ENCODE data around the gene ACSL3.
"Not testable (repeated sequence)": the region's sequence is repeated elsewhere in the genome, so short reads cannot be mapped to it uniquely, and the experiment has no call there.

The ACSL3 gene

DNA sequence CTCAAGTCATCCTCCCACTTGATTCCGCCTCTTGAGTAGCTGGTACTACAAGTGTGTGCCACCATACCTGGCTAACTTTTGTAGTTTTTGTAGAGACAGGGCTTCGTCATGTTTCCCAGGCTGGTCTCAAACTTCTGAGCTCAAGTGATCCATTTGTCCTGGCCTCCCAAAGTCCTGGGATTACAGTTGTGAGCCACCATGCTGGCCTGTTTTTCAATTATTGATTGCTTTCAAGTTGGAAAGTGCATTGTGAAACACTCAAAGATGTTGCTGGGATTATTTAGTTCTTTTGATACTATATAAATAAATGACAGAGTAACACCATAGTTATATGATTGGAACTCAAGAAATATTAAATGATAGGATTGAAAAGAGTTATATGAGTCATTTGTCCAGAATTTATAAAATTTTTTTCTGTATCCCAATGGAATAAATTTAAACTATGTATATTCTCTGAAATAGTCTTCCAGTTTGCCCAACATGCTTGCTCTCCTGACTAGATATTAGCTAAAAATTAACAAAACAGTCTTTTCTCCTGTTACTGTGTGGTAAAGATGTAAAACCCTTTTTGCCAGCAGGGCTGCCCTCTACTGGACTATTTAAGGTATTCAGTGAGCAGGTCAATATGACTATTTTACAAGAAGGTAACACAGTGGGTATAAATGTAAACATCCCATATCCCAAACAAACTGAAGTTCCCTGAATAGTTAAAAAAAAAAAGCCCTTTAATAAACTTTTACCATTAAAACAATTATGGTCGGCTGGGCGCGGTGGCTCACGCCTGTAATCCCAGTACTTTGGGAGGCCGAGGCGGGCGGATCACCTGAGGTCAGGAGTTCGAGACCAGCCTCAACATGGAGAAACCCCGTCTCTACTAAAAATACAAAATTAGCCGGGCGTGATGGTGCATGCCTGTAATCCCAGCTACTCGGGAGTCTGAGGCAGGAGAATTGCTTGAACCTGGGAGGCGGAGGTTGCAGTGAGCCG, 42.7 kb downstream of the ACSL3 start:
- FAIRE-seq (no peak), DNase-seq (ENCODE audit: insufficient read length, low spot score) (no peak)
- no peak for TF ChIP-seq POLR2A (IDR thresholded peaks at IDR 0.05; ENCODE audit: low read depth, low read length)

DNA sequence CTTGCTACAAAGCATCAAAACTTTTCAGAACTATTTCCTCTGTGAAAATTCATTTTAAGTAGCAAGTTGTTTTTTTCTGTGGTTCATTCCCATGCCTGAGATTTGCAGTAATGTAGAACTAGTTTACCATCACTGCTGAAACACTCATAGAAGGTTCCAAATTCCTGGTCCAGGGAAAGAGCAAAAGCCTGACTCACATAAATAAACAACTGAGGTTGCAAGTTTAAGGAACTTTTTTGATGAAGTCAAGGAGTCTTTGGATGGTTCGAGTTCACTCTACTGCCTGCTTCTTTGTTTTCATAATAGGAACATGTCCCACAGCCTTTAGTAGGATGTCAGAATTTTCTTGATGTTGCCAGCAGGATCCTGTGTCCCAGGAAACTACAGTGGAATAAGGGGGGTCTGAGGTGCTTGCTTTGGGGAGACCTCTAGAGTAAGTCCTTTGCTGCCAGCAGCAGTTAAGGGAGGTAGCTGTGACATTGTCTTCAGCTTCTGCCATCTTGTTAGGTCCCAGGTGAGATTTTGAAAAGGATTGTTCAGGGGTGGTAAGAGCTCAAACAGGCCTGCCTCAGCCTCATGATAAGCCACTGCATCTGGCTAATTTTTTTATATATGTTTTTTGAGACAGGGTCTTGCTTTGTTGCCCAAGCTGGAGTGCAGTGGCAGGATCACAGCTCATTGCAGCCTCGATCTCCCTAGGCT, 43.9 kb downstream of the ACSL3 start:
- no peak for TF ChIP-seq POLR2A (IDR thresholded peaks at IDR 0.05; ENCODE audit: low read depth, low read length)
- FAIRE-seq, result peak; percentile 33

DNA sequence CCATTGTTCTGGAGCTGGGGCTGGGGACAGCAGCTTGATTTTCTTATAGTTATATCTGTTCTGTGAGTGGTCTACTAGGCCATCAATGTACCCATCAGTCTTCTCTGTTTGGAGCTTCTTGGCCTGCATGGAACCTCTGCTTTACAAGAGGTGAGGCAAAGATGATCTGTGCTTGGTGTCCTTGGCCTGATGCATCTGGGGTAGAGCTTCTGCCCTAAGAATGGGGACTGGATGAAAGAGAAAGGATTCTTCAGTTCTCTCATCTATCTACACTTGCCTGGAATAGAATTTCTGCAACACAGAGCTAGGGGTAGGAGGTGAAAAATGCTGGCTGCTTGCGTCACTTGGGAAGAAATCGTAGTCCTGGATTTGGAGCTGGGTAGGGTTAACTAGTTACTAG, 46.2 kb downstream of the ACSL3 start:
- TF ChIP-seq POLR2A (IDR thresholded peaks at IDR 0.05; ENCODE audit: low read depth, low read length), result no peak
- no peak for FAIRE-seq
- DNase-seq (ENCODE audit: insufficient read length, low spot score), result no peak

More for the DNA sequence above, 43.9 kb downstream of the ACSL3 start:
- peak; percentile 12 for DNase-seq (ENCODE audit: insufficient read length, low spot score)

DNA sequence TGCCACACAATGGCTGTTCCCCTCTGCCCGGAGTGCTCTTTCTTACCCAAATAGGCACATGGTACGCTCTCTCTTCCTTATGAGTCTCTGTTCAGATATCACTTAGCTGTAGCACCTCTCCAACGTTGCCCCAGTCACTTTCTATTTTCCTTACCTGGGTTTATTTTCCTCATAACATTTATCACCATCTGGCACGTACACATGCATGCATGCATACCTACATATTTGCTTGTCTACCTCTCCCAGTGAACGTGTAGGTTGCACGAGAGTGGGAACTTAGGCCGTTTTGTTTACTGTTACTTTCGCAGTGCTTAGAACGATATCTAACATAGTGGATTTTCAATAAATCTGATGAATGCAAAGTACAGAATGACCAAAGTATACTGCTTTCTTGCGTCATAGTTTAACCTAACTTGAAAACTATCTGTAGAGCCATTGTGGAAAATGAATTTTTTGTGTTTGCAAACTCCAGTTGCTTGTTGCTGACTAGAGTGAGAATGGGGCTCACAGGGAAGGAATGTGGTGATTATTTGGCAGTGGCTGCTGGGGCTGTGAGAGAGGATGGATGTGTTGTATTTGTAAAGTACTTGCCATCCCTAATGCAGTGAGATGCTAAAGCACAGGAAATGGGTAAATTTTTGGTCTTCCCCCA, 47.1 kb downstream of the ACSL3 start:
- TF ChIP-seq POLR2A (IDR thresholded peaks at IDR 0.05; ENCODE audit: low read depth, low read length), result no peak
- FAIRE-seq, result peak; percentile 6
- no peak for DNase-seq (ENCODE audit: insufficient read length, low spot score)

DNA sequence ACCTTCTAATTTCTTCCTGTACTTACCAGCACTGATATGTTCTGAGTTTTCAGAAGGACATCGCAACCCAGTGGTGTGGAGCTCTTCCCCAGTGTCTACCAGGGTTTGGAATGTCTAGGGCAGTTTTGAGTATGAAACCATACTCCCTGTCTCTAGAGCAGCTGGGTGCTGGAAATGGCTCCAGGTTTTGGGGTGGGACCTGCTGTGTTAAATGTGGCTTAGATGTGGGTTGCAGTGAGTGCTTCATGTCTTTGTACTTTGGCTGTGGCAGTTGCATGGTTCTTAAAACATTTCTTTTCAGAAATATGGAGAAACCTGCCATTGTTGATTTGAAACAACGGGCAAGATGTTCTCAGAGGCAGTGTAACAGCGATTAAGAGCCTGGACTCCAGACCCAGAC, 48.5 kb downstream of the ACSL3 start:
- TF ChIP-seq POLR2A (IDR thresholded peaks at IDR 0.05; ENCODE audit: low read depth, low read length), result no peak
- FAIRE-seq (no peak), DNase-seq (ENCODE audit: insufficient read length, low spot score) (no peak)

- no peak for DNase-seq (ENCODE audit: insufficient read length, low spot score)
Observed at GRCh38 chr2:222912117-222912516, 51.3 kb downstream of the ACSL3 start.

GRCh38 chr2:222912776-222913175, 51.9 kb downstream of the ACSL3 start:
- DNase-seq (ENCODE audit: insufficient read length, low spot score) (no peak), FAIRE-seq (no peak)
- no peak for TF ChIP-seq POLR2A (IDR thresholded peaks at IDR 0.05; ENCODE audit: low read depth, low read length)

More at GRCh38 chr2:222912117-222912516, 51.3 kb downstream of the ACSL3 start:
- TF ChIP-seq POLR2A (IDR thresholded peaks at IDR 0.05; ENCODE audit: low read depth, low read length), result no peak
- no peak for FAIRE-seq

DNA sequence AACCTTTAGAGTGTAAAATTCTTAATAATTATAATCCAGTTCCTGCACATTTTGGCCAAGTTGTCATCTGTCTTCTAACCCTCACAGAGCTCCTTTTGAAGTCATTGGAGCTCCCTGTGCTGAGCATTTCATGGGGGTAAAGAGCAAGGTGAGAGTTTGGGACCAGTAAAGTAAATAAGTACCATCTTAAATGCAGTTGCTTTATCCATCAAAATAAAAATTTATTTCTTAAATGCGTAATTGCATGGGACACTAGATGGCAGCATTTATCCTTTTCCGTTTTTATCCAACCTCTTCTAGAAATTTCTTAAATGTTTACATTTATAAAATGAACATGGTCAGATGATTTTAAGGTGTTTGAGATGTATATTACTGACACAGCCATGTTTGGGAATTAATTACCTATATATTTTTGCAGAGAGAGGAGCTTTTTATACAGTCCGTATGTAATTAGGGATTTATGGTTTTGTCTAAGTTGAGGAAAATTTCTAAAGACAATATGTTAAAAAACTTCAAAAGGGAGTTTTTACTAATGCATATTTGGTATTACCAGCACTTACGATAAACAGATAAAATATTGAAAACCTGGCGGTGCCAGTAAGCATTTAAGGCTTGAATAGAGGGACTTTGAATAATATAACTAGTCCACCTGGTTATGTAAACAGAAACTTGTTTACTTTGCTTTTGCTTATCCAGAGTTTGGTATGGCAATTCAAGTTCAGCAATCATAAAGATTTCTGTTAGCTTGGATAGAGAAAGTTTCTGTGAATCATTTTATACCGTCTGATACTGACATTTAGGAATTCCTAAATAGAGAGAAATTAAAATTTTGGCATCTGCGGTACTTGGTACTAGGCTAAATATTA, 54.5 kb downstream of the ACSL3 start:
- FAIRE-seq, result peak; percentile 38

DNA sequence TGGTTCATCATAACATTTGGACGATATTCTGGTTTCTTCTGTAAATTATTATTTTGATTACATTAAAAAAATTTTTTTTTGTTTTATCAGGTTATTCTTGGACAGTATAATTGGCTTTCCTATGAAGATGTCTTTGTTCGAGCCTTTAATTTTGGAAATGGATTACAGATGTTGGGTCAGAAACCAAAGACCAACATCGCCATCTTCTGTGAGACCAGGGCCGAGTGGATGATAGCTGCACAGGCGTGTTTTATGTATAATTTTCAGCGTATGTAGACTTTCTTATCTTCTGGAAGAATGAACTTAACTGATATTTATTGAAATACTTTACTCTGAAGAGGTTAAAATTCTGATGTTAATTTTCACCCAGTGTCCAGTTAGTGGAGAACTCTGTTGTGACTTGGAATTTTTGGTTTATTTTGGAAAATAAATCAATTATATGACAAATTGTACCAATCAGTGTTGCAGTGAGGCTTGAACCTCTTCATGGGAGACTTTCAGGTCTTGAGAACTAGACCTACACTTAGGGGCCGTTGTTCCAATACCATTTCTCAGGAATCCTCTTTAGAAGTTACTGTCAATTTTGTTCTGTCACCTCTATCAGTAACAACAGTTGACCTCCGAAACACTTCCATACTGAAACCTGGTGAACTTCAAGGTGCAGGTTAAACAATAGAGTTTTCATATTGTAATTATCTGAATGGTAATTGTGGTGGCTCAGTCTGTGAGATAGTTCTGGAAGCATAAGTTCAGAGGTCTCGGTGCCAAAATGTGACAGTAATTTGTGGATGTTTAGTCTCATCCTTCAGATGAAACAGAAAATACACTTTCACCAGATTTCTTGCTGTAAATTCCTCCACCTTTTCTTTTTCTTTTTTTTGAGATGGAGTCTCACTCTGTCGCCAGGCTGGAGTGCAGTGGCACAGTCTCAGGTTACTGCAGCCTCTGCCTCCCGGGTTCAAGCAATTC, 55.7 kb downstream of the ACSL3 start:
- FAIRE-seq, result no peak
- no peak for TF ChIP-seq POLR2A (IDR thresholded peaks at IDR 0.05; ENCODE audit: low read depth, low read length)

More for the DNA sequence above, 54.5 kb downstream of the ACSL3 start:
- no peak for DNase-seq (ENCODE audit: insufficient read length, low spot score)
- TF ChIP-seq POLR2A (IDR thresholded peaks at IDR 0.05; ENCODE audit: low read depth, low read length), result no peak

GRCh38 chr2:222917212-222917611, 56.4 kb downstream of the ACSL3 start:
- DNase-seq (ENCODE audit: insufficient read length, low spot score); FAIRE-seq: not testable (repeated sequence)

More for the DNA sequence above, 55.7 kb downstream of the ACSL3 start:
- DNase-seq (ENCODE audit: insufficient read length, low spot score), result no peak

DNA sequence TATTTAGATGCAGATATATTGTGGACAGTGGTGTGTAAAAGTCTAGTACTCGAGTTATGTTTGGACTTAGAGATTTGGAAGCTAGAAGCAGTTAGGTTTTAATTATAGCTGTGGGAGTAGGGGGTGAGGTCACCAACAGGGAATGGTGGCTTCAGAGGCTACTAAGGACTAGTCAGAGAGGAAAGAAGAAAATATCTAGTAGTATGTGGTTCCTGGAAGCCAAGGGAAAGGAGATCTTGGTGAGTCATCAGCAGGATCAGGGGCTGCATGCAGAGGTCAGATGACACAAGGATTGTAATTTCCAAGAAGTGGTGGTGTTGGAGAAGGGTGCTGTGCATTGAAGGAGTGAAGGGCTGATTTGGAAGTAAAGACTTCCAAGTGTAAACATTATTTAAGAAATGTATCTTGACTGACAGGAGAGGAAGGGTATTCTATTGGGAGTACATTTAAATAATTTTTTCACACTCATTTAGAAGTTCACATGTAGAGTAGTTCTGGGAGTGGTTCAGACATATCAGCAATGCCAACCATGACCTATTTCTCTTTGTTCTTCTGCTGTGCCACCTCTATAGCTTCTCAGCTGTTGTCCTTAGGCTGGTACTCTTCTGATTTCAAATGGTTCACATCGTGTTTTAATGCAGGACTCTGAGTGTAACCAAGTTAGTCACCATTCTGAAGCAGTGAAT, 59.1 kb downstream of the ACSL3 start:
- no peak for TF ChIP-seq POLR2A (IDR thresholded peaks at IDR 0.05; ENCODE audit: low read depth, low read length)
- DNase-seq (ENCODE audit: insufficient read length, low spot score) (peak; percentile 62), FAIRE-seq (peak; percentile 99)

All from H54 (cell line).